Esophagus muscularis mucosa (tissue), 3 donors: ENCODE data around the gene RND3.

Experiments used
- POLR2A ChIP-seq: fragments of 450-650 bp; IDR thresholded peaks from one replicate; pipeline ENCODE4 v1.6.1; 2017; ENCODE audit warnings: antibody characterized with exemption, moderate library complexity, mild to moderate bottlenecking, low read depth
- POLR2AphosphoS5 ChIP-seq, 2 donors: sonication (generic); formaldehyde crosslinking; IDR thresholded peaks; one replicate each; pipeline ENCODE4 v1.6.1; 2017; ENCODE audit warnings: antibody characterized with exemption in 2 of 2
- TF ChIP-seq, protein P1 (sequence below), 3 experiments: fragments of 200-600 bp in 2 of 3; fragments of 450-650 bp in 1 of 3; sonication (generic) in 2 of 3; IDR thresholded peaks; one replicate each; pipeline ENCODE4 v1.5.1; 2017 to 2019; ENCODE audit warnings: antibody characterized with exemption in 3 of 3, mild to moderate bottlenecking in 2 of 3, moderate library complexity in 1 of 3

DNA sequence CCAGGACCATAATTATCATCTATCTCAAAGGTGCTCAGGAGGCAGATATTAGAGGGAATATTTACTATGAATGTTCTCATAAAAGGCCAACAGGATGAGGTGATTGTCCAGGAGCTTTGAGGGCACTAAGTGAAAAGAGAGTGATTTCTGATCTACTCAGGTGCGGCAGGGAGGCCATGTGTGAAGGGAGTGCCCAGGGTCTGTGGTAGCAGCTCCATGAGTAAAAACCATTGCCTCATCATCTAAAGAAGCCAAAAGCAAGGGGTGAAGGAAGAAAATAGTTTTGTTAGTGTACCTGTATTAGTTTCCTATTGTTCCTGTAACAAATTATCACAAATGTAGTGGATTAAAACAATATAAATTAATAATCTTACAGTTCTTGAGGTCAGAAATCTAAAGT lies 22.5 kb downstream of the RND3 start:
- TF ChIP-seq, protein P1, sequence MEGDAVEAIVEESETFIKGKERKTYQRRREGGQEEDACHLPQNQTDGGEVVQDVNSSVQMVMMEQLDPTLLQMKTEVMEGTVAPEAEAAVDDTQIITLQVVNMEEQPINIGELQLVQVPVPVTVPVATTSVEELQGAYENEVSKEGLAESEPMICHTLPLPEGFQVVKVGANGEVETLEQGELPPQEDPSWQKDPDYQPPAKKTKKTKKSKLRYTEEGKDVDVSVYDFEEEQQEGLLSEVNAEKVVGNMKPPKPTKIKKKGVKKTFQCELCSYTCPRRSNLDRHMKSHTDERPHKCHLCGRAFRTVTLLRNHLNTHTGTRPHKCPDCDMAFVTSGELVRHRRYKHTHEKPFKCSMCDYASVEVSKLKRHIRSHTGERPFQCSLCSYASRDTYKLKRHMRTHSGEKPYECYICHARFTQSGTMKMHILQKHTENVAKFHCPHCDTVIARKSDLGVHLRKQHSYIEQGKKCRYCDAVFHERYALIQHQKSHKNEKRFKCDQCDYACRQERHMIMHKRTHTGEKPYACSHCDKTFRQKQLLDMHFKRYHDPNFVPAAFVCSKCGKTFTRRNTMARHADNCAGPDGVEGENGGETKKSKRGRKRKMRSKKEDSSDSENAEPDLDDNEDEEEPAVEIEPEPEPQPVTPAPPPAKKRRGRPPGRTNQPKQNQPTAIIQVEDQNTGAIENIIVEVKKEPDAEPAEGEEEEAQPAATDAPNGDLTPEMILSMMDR (IDR thresholded peaks at IDR 0.05), result no peak
- TF ChIP-seq POLR2AphosphoS5 (IDR thresholded peaks at IDR 0.05) (no peak), POLR2A (no peak)
